GM18520 (cell line): ENCODE results near the gene MYCBP2.

Experiments
- ATAC-seq: cut with Tn5 transposase; IDR thresholded peaks from one replicate; pipeline ENCODE4 v1.9.1; 2021; ENCODE audit not compliant: unreplicated experiment

Gene MYCBP2

GRCh38 chr13:77000475-77000874 is 326.4 kb downstream of the MYCBP2 start:
- no peak for ATAC-seq
